OCI-M1 (cell line): ENCODE results near the gene CISD3.

ENCODE experiments used
- DNase-seq: peaks from one replicate; lab custom pipeline; 2025; lab: John Stamatoyannopoulos, UW

The CISD3 gene

GRCh38 chr17:38728290-38728831 is 1.8 kb upstream of the CISD3 start:
- DNase-seq = peak; percentile 50

- no peak for DNase-seq
Measured at GRCh38 chr17:38729368-38729885, 714 bp upstream of the CISD3 start.

DNA sequence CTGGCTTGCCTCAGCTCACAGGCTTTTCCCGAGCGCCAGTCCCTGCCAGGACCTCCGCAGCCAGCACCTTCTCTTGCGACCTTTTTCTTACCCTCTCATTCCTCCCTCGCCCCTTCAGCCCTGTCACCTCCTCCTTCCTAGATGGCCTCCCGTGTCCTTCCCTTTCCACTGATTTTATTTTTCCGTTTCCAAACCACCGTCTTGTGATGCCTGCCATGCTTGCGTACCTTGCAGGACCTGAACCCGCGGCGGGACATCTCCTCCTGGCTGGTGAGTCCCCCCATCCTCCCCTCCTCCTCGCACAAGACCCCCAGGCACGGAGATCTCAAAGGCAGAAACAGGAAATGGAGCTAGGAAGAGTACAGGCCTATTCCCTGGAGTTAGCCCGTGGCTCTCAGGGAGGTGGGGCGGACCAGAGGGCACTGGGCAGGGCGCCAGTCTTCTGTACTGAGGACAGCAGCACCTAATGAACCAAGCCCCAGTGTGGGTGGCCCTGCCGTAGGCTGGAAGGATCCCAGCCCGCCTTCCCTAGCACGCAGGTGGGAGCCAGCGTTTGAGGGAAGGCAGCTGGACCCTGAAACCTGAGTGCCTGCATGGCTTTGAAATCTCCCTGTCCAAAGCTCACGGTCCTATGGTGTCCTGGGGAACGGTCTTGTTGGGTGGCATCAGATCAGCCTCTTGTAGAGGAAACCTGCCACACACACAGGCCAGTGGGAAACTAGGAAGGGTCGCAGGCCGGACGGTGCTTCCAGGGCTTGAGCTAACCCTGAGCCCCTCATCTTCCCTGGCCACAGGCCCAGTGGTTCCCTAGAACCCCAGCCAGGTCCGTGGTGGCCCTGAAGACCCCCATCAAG is 612 bp downstream of the CISD3 start:
- peak; percentile 71 for DNase-seq

GRCh38 chr17:38731526-38732294 is 1.6 kb downstream of the CISD3 start:
- no peak for DNase-seq

DNA sequence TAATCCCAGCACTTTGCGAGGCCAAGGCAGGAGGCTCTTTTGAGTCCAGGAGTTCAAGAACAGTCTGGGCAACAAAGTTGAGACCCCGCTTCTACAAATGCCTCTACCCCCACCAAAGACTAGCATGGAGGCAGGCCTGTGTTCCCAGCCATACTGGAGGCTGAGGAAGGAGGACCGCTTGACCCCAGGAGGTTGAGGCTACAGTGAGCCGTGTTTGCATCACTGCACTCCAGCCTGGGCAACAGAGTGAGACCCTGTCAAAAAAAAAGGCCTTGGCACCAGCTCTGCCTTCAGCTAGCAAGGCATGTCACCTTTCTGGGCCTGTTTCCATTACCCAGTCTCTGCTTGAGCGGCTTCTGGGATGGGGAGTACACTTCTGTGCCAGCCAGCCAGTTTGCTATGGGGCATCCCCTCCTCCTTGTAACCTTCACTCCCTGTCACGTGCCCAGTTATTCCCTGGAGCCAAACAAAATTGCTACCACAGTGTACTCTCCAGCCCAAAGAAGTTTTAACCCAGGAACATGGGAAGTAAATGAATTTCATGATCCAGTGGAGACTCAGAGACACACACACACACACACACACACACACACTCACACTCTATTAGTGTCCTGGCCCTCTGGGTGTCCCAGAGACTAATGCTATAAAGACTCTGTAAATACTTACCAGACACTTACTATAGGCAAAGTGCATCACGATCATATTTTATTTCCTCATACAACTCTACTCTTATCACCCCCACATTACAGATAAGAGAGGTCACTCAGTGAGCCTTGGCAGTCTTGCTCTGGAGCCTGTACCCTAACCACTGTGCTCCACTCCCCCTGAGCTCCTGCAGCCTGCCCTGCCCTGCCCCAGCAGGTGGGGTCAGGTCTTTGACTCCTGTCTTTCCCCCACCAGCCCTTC is 2.5 kb downstream of the CISD3 start:
- peak; percentile 26 for DNase-seq

GRCh38 chr17:38733282-38733981 is 3.3 kb downstream of the CISD3 start:
- no peak for DNase-seq

DNA sequence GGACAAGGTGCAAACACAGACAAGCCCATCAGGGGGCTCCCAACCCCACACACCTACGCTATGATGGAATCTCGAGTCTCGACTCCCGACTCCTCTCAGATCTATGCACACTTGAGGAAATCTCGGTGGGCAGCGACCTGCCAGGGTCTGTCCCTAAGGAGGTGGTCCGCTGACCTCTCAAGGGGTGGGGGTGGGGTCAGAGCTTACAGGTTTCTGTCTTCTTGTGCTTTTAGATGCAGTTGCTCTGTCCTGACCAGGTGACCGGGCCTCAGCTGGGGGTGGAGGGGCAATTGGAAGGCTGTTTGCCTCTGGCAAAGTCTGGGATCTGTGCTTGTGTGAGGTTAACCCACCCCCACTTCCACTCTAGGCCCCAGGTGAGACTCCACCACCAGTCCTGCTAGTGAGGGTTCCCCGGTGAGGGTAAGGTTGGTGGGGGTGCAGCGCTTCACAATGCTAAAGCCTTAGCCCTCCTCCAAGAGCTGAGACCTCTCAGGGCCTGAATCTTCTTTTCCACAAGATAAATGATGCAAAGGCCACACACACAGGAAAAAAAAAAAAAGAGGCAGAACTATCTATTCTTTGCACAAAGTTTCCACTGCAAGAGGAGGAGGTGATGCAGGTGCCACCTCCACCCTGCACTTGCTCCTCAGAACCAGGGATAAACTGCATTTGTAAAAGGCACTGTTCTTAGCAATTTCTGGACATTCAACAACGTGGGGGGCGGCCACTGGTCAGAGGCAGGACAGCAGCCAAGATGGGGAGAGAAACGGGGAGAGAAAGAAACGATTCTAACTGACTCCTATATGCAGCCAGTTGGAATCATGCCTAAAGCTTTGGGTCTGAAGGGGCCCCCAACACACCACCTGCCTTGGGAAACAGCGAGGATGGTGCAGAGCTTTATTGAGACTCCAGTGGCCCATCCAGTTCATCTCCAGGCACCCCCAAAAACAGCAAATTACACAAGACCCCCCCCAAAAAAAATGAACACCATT is 4.1 kb downstream of the CISD3 start:
- DNase-seq = peak; percentile 6

- peak; percentile 57 for DNase-seq
Measured at GRCh38 chr17:38735161-38735997, 5.2 kb downstream of the CISD3 start.

GRCh38 chr17:38738007-38738662 is 8.0 kb downstream of the CISD3 start:
- DNase-seq = no peak

DNA sequence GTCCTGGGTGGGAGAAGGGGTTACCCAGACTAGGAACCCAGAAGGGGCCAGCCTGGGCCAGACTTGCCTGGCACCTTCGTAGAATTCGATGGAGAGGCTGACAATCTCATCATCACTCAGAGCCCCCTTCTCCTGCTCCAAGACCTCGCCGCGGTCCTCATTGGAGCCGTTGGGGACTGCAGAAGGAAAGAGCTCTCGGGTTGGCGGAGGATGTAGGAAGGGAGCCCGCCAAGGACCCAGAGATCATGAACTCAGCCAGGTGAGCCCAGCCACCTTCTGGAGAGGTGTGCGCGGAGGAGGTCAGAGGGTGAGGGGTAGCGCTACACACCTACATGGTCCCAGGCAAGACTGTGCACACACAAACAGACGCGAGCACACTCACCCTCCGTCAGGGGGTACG is 8.5 kb downstream of the CISD3 start:
- DNase-seq = no peak

DNA sequence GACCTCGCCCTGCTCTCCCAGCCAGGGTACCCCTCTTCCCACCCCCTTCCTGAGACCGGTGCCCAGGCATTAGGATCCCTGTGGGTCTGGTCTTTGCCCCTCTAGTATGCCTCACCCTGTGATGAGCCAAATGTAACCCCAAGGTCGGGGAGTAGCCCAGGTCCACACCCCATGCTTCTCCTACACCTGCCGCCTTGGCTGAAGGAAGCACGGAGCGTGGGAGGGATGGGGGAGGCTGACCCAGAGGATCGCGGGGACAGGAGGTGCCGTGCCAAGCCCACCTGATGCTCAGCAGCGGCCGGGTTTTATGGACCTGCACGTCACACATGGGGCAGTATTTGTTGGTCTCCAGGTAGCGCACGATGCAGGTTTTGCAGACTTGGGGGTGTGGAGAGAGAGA is 9.2 kb downstream of the CISD3 start:
- no peak for DNase-seq

DNA sequence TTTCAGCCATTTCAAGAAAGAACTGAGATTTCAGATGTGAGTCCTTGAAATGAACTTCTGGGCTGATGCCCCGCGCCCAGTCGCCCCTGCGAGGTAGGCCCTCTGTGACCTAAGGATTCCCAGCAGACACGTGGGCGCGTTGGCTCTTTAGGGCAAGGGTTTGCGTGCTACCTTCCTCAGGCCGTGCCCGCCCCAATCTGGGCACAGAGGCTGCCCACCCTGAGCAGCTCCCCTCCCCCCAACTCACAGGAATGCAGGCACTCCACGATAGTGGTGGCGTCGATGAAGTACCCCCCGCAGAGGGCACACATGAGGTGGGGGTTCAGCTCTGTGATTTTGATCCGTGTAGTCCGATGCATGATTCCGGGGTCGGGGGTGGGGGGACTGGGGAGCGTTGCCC is 9.9 kb downstream of the CISD3 start:
- no peak for DNase-seq

DNA sequence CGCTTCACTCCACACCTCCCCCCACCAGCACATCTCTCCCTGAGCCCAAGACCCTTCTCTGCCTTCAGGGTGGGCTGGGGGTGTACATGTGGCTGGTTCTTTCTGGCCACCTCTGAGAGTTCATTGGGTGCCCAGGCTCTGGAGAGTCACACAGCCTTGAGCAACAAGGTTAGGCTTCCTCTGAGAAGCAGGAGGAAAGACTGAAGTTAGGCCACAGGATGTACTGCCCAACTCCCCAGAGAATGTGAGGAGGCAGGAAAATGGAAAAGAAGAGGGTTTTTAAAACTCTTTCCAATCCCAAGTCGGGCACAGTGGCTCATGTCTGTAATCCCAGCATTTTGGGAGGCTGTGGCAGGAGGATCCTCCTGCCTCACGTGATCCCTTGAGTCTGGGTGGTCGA is 10.7 kb downstream of the CISD3 start:
- DNase-seq = no peak

DNA sequence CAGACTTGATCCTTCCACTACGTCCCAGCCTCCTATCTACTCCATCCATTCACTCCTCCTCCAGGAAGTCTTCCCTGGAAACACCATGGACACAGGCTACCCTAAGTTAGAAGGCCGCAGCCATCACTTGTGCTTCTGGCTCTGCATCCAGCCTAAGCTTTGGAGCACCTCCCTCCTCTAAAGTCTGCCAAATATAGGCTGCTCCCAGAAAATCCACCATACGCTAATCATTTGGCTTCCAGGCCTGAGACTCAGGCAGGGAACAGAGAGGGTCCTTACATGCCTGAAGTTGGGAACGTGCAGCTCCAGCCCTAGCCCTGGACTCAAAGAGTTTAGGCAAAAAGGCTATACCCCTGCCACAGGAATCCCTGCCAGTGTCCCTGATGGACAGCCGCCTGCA is 11.3 kb downstream of the CISD3 start:
- DNase-seq = no peak

- no peak for DNase-seq
Measured at GRCh38 chr17:38741921-38742410, 11.8 kb downstream of the CISD3 start.

DNA sequence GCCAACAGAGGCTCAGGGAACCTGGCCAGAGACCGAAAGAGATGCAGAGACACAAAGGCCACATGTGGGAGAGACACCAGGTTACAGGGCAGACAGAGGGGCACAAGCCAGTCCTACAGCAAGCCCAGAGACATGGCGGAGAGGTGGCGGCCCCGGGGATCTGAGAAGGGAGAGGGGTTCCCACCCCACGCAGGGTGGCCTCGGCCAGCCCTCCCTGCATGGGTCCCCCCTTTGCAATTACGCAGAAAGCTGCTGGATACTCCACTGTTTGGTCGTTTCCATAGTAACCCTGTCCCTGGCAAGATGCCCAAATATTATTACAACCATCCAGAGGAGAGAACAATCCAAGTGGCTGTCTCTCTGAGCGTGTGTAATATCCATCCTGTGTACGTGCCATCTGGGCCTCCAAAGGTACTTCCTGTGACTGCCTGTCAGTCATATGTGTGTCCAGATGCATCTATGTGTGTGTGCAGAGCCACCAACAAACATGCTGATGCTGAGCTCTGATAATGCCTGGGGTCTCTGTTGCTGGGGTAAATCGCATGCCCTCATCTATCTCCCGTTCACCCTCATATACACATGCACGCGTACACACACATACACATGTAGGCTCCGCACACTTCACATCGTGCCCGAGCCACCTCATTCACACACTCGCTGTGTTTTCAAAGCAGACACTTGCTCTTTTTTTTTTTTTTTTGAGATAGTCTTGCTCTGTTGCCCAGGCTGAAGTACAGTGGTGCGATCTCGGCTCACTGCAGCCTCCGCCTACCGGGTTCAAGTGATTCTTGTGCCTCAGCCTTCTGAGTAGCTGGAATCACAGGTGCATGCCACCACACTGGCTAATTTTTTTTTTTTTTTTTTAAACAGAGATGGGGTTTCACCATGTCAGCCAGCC is 12.5 kb downstream of the CISD3 start:
- DNase-seq = peak; percentile 13

DNA sequence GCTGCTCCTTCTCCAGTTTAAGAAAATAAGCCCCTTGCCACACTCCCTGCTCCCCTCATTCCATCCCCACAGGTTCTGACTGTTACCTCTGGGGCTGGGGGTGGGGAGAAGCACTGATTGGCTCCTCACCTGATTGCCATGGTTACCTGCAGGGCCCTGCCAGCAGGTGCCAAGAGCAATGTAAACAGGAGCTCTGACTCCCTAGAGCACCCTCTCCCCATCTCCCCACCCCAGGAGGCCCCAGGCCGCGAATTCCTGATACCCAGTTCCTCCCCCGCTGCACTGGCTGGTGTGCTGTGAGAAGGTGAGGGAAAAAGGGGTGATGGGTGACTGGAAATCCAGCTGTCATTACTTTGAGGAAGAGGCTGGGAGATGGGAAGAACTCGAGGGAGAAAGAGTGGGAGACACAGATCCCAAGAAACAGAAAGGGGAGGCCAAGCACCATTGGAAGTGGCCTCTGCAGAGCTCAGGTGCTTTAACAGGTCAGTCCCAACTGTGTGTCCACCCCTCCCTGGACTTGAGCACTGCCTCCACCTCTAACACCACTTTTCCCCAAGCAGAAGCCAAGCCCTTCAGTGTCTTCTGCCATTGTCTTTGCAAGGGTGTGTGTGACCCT is 13.5 kb downstream of the CISD3 start:
- no peak for DNase-seq
